Left lung (tissue), 10 donors: ENCODE results near the gene KLHDC8B. TPM values are rescaled to one million over a fixed set of nuclear protein-coding genes. Genes with fewer than 3 reads are reported as not detected.

Experiments used
- ATAC-seq: fragments of 200-7000 bp; cut with Tn5 transposase; one replicate; pipeline ENCODE4 v1.9.1; 2020; ENCODE audit warnings: moderate library complexity
- DNase-seq, 4 donors: peaks; one replicate each; pipeline ENCODE4 v3.0.0-alpha.2; 2013 to 2020
- H3K27ac ChIP-seq, 2 donors: fragments of 200-600 bp; sonication (generic) in 1 of 2; one replicate each; pipeline versions ENCODE4 v1.5.0 to v1.8.0; 2020 to 2021
- H3K27me3 ChIP-seq, 2 donors: fragments of 200-600 bp; sonication (generic) in 1 of 2; one replicate each; pipeline versions ENCODE4 v1.5.0 to v1.8.0; 2020 to 2021
- H3K36me3 ChIP-seq, 2 donors: fragments of 200-600 bp; sonication (generic) in 1 of 2; one replicate each; pipeline versions ENCODE4 v1.5.0 to v1.8.0; 2020 to 2021
- H3K4me1 ChIP-seq, 2 donors: fragments of 200-600 bp; one replicate each; pipeline ENCODE4 v1.8.0; 2021
- H3K4me3 ChIP-seq, 2 donors: fragments of 200-600 bp; sonication (generic) in 1 of 2; one replicate each; pipeline versions ENCODE4 v1.5.0 to v1.8.0; 2020 to 2021; ENCODE audit warnings: mild to moderate bottlenecking in 1 of 2
- H3K9me3 ChIP-seq, 2 donors: fragments of 200-600 bp; sonication (generic) in 1 of 2; one replicate each; pipeline versions ENCODE4 v1.5.0 to v1.8.0; 2020 to 2021
- intact Hi-C, 2 donors: fragments of 100-400 bp; cut with DNase I; formaldehyde crosslinking; loops; one replicate each; pipeline versions ENCODE4 v1.11.2 to v1.14.2; 2022
- polyA plus RNA-seq, 6 donors: library from polyadenylated mRNA; unstranded; fragments of 120-200 nt; gene quantifications; one replicate each; pipeline ENCODE4 v1.2.1, GENCODE V29; 2013; ENCODE audit not compliant: insufficient read length in 6 of 6
- total RNA-seq, 2 donors: library from RNA; stranded (reverse); fragmentation: NEBNext Ultra II Directional; extraction: Animal tissue kit (Norgen Biotek cat#: 25700); gene quantifications; one replicate each; pipeline ENCODE4 v1.2.1, GENCODE V29; 2021
- TF ChIP-seq, protein P1 (sequence below), 2 donors: fragments of 200-600 bp; sonication (generic) in 1 of 2; IDR thresholded peaks; one replicate each; pipeline versions ENCODE4 v1.5.0 to v1.8.0; 2021; ENCODE audit warnings: antibody characterized with exemption in 2 of 2
- donor health status: DM: no; HTN: yes; CAD: no.
- donor health status: DM: no; HTN: no; CAD: no.

The KLHDC8B gene
- total and polyA plus RNA-seq, 8 donors = 31.2 to 51.7 (median 44.1) TPM

DNA sequence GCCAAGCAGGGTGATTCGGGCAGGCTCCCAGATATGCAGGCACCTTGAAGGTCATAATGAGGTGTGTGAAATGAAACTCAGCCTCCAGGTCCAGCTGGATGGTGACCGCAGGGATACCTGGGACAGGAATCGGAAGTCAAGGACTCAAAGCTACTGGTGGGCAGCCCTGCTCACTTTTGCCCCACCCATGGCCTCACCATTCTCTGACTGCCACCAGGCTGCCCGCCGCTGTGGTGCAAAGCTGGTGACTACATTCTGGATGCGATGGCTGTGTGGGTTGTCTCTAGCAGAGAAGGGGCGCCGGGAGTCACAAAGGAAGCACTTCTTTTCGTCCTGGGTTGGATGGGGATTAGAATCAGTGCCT is 39.3 kb upstream of the KLHDC8B start:
- Histone ChIP-seq H3K4me3 (peak overlapping the region; percentile 53 to 73), H3K27ac (peak overlapping the region; percentile 82 to 84), H3K4me1 (peaks cover 10 to 22% of the 10 kb centered on the region in 2 donors), H3K9me3 (no peaks in the 10 kb centered on the region), H3K36me3 (peaks cover 0 to 36% of the 10 kb centered on the region in 2 donors), H3K27me3 (no peaks in the 10 kb centered on the region)
- TF ChIP-seq, protein P1, sequence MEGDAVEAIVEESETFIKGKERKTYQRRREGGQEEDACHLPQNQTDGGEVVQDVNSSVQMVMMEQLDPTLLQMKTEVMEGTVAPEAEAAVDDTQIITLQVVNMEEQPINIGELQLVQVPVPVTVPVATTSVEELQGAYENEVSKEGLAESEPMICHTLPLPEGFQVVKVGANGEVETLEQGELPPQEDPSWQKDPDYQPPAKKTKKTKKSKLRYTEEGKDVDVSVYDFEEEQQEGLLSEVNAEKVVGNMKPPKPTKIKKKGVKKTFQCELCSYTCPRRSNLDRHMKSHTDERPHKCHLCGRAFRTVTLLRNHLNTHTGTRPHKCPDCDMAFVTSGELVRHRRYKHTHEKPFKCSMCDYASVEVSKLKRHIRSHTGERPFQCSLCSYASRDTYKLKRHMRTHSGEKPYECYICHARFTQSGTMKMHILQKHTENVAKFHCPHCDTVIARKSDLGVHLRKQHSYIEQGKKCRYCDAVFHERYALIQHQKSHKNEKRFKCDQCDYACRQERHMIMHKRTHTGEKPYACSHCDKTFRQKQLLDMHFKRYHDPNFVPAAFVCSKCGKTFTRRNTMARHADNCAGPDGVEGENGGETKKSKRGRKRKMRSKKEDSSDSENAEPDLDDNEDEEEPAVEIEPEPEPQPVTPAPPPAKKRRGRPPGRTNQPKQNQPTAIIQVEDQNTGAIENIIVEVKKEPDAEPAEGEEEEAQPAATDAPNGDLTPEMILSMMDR (IDR thresholded peaks at IDR 0.05) = no peak
- DNase-seq (no peak), ATAC-seq (no peak)
- intact Hi-C loops = no loop called here

DNA sequence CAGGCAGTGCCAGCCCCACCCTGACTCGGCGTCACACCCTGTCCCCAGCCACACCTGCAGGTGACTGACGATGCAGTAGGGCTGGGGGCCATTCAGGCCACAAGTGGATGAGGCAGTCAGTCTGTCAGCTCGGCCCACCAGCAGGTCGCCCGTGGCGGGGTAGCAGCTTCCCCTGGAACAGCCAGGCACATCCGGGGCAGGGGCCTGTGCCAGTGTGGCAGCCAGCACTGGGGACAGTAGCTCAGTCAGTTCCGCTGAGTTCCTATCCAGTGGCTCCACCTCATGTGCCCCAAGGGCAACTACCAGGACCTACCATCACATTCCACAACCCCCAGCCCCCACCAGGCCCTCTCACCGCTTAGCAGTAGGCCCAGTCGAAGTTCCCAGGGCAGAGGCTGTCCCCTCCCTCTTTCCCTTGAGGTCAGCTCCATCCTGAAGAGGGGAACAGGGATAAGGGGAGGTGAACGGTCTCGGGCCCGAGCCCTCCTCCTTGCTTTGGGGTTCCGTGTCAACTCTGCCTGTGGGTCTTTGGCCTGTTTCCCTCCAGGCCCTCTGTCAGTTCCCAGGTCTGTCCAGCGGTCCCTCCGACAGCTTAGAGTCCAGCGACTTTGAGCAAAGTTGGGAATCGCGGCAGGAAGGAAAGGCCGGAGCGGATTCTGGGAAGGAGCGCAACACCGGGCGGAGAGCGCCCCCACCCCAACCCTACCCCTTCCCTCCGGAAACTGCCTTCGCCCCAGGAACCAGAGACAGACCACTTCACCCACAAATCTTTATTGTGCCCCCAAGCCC is 38.8 kb upstream of the KLHDC8B start, which contains the start of gene LAMB2:
Gene LAMB2 (minus strand): TSS at position 614 of the 789 bp plus-strand sequence. CDS start 183 bp downstream, at position 431.
- Histone ChIP-seq H3K27me3 (no peaks in the 10 kb centered on the region), H3K4me1 (peaks cover 10 to 22% of the 10 kb centered on the region in 2 donors), H3K9me3 (no peaks in the 10 kb centered on the region), H3K36me3 (peaks cover 0 to 31% of the 10 kb centered on the region in 2 donors), H3K27ac (peak within 1 kb of the TSS; percentile 82 to 84), H3K4me3 (peak within 1 kb of the TSS; percentile 53 to 73)
- TF ChIP-seq, protein P1 (IDR thresholded peaks at IDR 0.05) = no peak
- intact Hi-C loops = no loop called here
- peak; percentile 78 to 86 (median 80) for DNase-seq
- peak; percentile 92 for ATAC-seq

DNA sequence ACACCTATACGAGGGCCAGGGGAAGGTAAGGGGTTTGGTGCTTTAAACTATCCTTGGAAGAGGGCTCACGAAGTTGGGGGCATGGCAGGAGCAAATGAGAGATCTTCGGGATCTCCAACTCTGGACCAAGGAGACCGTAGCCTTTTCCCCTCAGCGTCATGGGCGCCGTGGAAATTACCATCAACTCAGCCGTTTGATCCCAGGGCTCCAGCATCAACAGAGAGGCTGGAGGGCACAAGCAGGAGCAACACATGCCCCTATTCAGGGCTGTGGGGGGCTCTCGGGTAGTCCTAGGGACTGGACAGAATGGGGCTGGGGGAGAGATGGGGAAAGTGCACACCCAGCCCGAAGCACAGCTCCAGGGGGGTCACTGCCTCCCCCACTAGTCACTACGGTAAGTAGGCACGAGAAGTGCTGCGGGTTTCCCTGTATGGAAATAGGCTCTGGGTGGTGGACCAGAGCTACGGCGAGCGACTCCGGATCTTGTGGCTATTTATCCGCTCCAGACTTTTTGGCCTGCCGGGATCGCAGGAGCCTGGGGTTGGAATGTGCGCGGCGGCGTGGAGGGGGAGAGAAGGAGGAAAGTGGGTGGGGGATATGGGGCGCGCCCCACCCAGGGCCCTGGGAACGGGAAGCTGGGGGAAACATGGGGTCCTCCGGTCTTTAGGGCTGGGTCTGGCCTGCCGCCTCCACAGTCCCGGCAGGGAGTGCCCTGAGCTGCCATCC is 38.0 kb upstream of the KLHDC8B start:
- peaks cover 10 to 22% of the 10 kb centered on the region in 2 donors for H3K4me1 ChIP-seq
- H3K27me3 ChIP-seq = no peaks in the 10 kb centered on the region
- H3K36me3 ChIP-seq = peaks cover 0 to 24% of the 10 kb centered on the region in 2 donors
- DNase-seq = peak; percentile 84 to 90 (median 86)
- TF ChIP-seq, protein P1 (IDR thresholded peaks at IDR 0.05) = no peak
- H3K9me3 ChIP-seq = no peaks in the 10 kb centered on the region
- H3K27ac ChIP-seq = peak overlapping the region; percentile 82 to 84
- ATAC-seq = peak; percentile 92
- intact Hi-C loops = no loop called here
- H3K4me3 ChIP-seq = peak overlapping the region; percentile 53 to 73

DNA sequence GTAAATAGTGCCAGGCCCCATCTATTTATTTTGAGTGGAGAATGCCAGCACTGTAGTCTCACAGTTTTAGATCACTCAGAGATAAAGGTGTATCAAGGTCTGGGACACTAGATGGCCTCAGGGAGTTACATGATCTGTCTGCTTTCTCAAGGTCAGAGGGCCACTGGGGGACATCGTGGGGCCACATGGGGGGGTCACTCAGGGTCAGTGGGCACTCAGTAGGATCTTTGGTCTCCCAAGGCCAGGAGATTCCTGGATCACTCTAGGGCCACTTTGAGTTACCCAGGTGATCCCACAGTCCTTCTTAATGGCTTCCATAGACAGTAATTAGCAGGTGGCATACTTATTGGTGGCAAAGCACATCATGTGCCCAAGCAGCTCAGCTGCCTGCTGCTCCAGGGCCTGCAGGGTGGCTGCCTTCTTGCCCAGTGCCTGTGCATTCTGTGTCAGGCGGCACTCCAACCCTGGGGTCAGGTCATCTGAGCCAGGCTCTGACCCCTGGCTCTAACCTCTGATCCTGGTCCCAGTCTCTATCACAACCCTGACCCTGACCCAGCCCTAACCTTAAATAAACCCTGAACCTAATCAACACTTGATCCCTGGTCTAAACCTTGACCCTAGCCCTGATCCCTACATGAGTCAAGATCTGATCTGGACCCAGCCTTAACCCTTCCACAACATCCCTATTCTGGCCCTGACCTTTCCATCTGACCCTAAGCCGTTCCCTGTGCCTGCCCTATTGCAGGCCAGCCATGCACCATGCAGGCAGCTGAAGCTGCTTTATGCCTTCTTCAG is 36.7 kb upstream of the KLHDC8B start:
- TF ChIP-seq, protein P1 (IDR thresholded peaks at IDR 0.05) = no peak
- Histone ChIP-seq H3K4me3 (peak overlapping the region in 1 of 2 donors; percentile 73), H3K27ac (peak overlapping the region in 1 of 2 donors; percentile 82), H3K27me3 (no peaks in the 10 kb centered on the region), H3K9me3 (no peaks in the 10 kb centered on the region), H3K36me3 (peaks cover 0 to 14% of the 10 kb centered on the region in 2 donors), H3K4me1 (peaks cover 10 to 22% of the 10 kb centered on the region in 2 donors)
- DNase-seq (no peak), ATAC-seq (no peak)
- intact Hi-C loops = no loop called here
